GM12878 (cell line): ENCODE data around the gene CHRND. TPM values are rescaled to one million over a fixed set of nuclear protein-coding genes. Genes with fewer than 3 reads are reported as not detected.

Source experiments
- ATAC-seq: fragments of 200-7000 bp; cut with Tn5 transposase; 3 replicates; pipeline ENCODE4 v1.9.1; 2020; ENCODE audit warnings: mild to moderate bottlenecking, moderate library complexity
- BruUV-seq: library from RNA; stranded (reverse); fragments of 400-500 nt; replicated peaks from 2 replicates; lab custom pipeline; 2021; lab: Mats Ljungman, UMichigan
- CTCF ChIA-PET: fragments of 300-600 bp; sonication (Branson Sonifier 250); formaldehyde crosslinking; extraction: SDS; loops from one replicate; lab custom pipeline; 2021; ENCODE audit warnings: inconsistent platforms; lab: Yijun Ruan, JAX
- POLR2A ChIA-PET: fragments of 350-600 bp; formaldehyde crosslinking; extraction: SDS; loops from one replicate; lab custom pipeline; 2021; ENCODE audit warnings: inconsistent platforms; lab: Charles Lee
- RAD21 ChIA-PET: fragments of 300-600 bp; sonication (Branson Sonifier 250); formaldehyde crosslinking; loops from one replicate; lab custom pipeline; 2023; ENCODE audit warnings: antibody characterized with exemption; ENCODE audit not compliant: unreplicated experiment; lab: Charles Lee
- SMC1A ChIA-PET: fragments of 300-600 bp; sonication (Branson Sonifier 250); formaldehyde crosslinking; loops from one replicate; lab custom pipeline; 2023; ENCODE audit not compliant: unreplicated experiment, uncharacterized antibody; lab: Charles Lee
- DNase-seq: peaks from one replicate; pipeline ENCODE4 v3.0.0-alpha.2; 2011; ENCODE audit warnings: low read depth, low spot score
- FAIRE-seq: peaks from 3 replicates; lab custom pipeline; 2011; peaks lifted over from hg19 to GRCh38; lab: Jason Lieb, UNC
- H2AFZ ChIP-seq: 2 replicates; pipeline ENCODE4 v1.6.0; 2011; ENCODE audit warnings: low read depth, low read length, control low read depth; ENCODE audit not compliant: control insufficient read depth
- H3K27ac ChIP-seq: 2 replicates; pipeline ENCODE4 v1.5.1; 2011; ENCODE audit warnings: control low read depth; ENCODE audit not compliant: control insufficient read depth, insufficient read depth
- H3K27me3 ChIP-seq, 2 experiments: replicated peaks in 1 of 2; 2 replicates each; pipeline versions ENCODE4 v1.6.0 to v1.6.1; 2011; ENCODE audit warnings: low read length in 1 of 2; ENCODE audit not compliant: control insufficient read depth in 2 of 2, insufficient read depth in 2 of 2
- H3K36me3 ChIP-seq, 2 experiments: 2 replicates each; pipeline ENCODE4 v1.5.1; 2011; ENCODE audit warnings: low read length in 1 of 2; ENCODE audit not compliant: control insufficient read depth in 2 of 2, insufficient read depth in 2 of 2
- H3K4me1 ChIP-seq: 2 replicates; pipeline ENCODE4 v1.6.1; 2011; ENCODE audit warnings: mild to moderate bottlenecking, low read length, moderate library complexity, mixed read lengths; ENCODE audit not compliant: control insufficient read depth, insufficient read depth
- H3K4me2 ChIP-seq: 2 replicates; pipeline ENCODE4 v1.6.0; 2011; ENCODE audit warnings: control low read depth; ENCODE audit not compliant: control insufficient read depth, insufficient read depth
- H3K4me3 ChIP-seq: fragments of 200-600 bp; sonication (generic); 2 replicates; pipeline ENCODE4 v1.5.1; 2016
- H3K79me2 ChIP-seq: 2 replicates; pipeline ENCODE4 v1.6.0; 2011; ENCODE audit warnings: low read length; ENCODE audit not compliant: control insufficient read depth, insufficient read depth
- H3K9ac ChIP-seq: 2 replicates; pipeline ENCODE4 v1.8.0; 2011; ENCODE audit warnings: low read length, control low read depth, mixed read lengths; ENCODE audit not compliant: control insufficient read depth, insufficient read depth
- H3K9me3 ChIP-seq: replicated peaks from 3 replicates; pipeline ENCODE4 v1.5.1; 2011; ENCODE audit warnings: mild to moderate bottlenecking, low read length; ENCODE audit not compliant: control insufficient read depth, insufficient read depth
- H4K20me1 ChIP-seq: 2 replicates; pipeline ENCODE4 v1.6.0; 2011; ENCODE audit not compliant: control insufficient read depth, insufficient read depth
- BCL3 ChIP-seq: IDR thresholded peaks from 2 replicates; pipeline ENCODE4 v1.6.1; 2011; ENCODE audit warnings: borderline replicate concordance, low read depth, mild to moderate bottlenecking, moderate library complexity, low read length; ENCODE audit not compliant: insufficient read depth, poor library complexity, severe bottlenecking
- BHLHE40 ChIP-seq, 2 experiments: fragments of 450-650 bp in 1 of 2; IDR thresholded peaks; 2 replicates each; pipeline ENCODE4 v1.6.1; 2011 to 2017; ENCODE audit warnings: low read depth in 2 of 2, borderline replicate concordance in 1 of 2, improper control_type of control experiment in 1 of 2, low read length in 1 of 2, mild to moderate bottlenecking in 1 of 2
- CEBPZ ChIP-seq: fragments of 150-350 bp; IDR thresholded peaks from 2 replicates; pipeline ENCODE4 v1.6.1; 2016; ENCODE audit warnings: low read depth, low read length
- EED ChIP-seq: sonication (generic); IDR thresholded peaks from 2 replicates; pipeline ENCODE4 v1.6.1; 2016; ENCODE audit warnings: antibody characterized with exemption, low read depth
- GABPA ChIP-seq: IDR thresholded peaks from 2 replicates; pipeline ENCODE4 v1.6.1; 2014; ENCODE audit warnings: antibody characterized with exemption, low read depth, mild to moderate bottlenecking, inconsistent platforms
- IKZF1 ChIP-seq: fragments of 450-650 bp; conservative IDR thresholded peaks from 2 replicates; pipeline ENCODE4 v1.6.1; 2017; ENCODE audit warnings: antibody characterized with exemption, mild to moderate bottlenecking
- NFIC ChIP-seq: IDR thresholded peaks from 2 replicates; pipeline ENCODE4 v1.6.1; 2012; ENCODE audit warnings: low read depth, mild to moderate bottlenecking, inconsistent platforms, low read length, moderate library complexity
- NKRF ChIP-seq: fragments of 450-650 bp; conservative IDR thresholded peaks from 2 replicates; pipeline ENCODE4 v1.6.1; 2017; ENCODE audit warnings: mild to moderate bottlenecking, moderate library complexity
- RFX5 ChIP-seq: IDR thresholded peaks from 2 replicates; pipeline ENCODE4 v1.6.1; 2011; ENCODE audit warnings: low read depth, low read length, improper control_type of control experiment
- TBL1XR1 ChIP-seq: IDR thresholded peaks from 2 replicates; pipeline ENCODE4 v1.6.1; 2012; ENCODE audit warnings: low read depth, low read length, improper control_type of control experiment
- WGBS: methylation state at CpG from one replicate; pipeline ENCODE4 v1.1.6; 2016; ENCODE audit warnings: low lambda C conversion rate; ENCODE audit not compliant: insufficient replicate concordance, insufficient coverage; ENCODE audit errors: missing lambda C conversion rate; 5-methylcytosine and 5-hydroxymethylcytosine counted together
- in situ Hi-C: fragments of 300-500 bp; cut with MboI; formaldehyde crosslinking; loops from 9 replicates; pipeline ENCODE4 v1.14.3; 2018; ENCODE audit warnings: mixed read lengths
- intact Hi-C: fragments of 100-400 bp; cut with micrococcal nuclease; formaldehyde crosslinking; loops from one replicate; pipeline ENCODE4 v1.14.2; 2022; ENCODE audit not compliant: unreplicated experiment
- polyA plus RNA-seq, 11 experiments: library from polyadenylated mRNA; depleted of rRNA in 4 of 11; unstranded in 6 of 11; stranded (reverse) in 5 of 11; fragments of >200 nt; fragmentation: Nextera tagmentation in 4 of 11; fragmentation: Illumina TruSeq in 1 of 11; extraction: Ambion mirVana in 4 of 11; extraction: Trizol in 1 of 11; gene quantifications; 1 replicate in 1 of 11; 2 replicates in 10 of 11; pipeline versions ENCODE4 v1.2.1 to v1.2.3, GENCODE V29; 2011 to 2016; ENCODE audit warnings: inconsistent platforms in 2 of 11, missing spikeins in 2 of 11, low read depth in 1 of 11
- total RNA-seq, 4 experiments: library from RNA; depleted of rRNA in 3 of 4; stranded (reverse); fragments of >200 nt in 3 of 4; fragmentation: Illumina TruSeq in 1 of 4; extraction: Trizol in 1 of 4; gene quantifications; 2 replicates each; pipeline versions ENCODE4 v1.2.1 to v1.2.3, GENCODE V29; 2013 to 2021

The CHRND gene
- total and polyA plus RNA-seq, 10 of the 15 experiments (the other 5 are each of a cell fraction or from before 2014, with no cell fraction given): not detected

GRCh38 chr2:232495292-232495691 lies 30.7 kb upstream of the CHRND start (continued):
- TF ChIP-seq BHLHE40 (IDR thresholded peaks at IDR 0.05; ENCODE audit: borderline replicate concordance in 1 of 2, low read depth in 2 of 2, low read length in 1 of 2) (no peak), BCL3 (no peak), RFX5 (no peak), EED (no peak), NFIC (no peak), IKZF1 (no peak), NKRF (no peak), TBL1XR1 (no peak)

- H2AFZ ChIP-seq: no peak overlapping the region
- H4K20me1 ChIP-seq: no peaks in the 10 kb centered on the region
- ChIA-PET POLR2A (no interaction called here), SMC1A (no interaction called here)
- BruUV-seq: no TSS peak
- FAIRE-seq: no peak
- intact Hi-C loops: no loop called here
- H3K4me1 ChIP-seq: no peaks in the 10 kb centered on the region
- no peak overlapping the region for H3K4me2 ChIP-seq
- no peaks in the 10 kb centered on the region for H3K9me3 ChIP-seq
- 25% methylated on average over 20 of the region's 20 CpGs for WGBS
- no peaks in the 10 kb centered on the region for H3K36me3 ChIP-seq
- ATAC-seq: no peak
- no peak for TF ChIP-seq CEBPZ
- 0 out of 4 replicates have a peak, but pooled peaks of 1 of the 2 experiments have one; percentile 11 for TF ChIP-seq BHLHE40 (IDR thresholded peaks at IDR 0.05; ENCODE audit: borderline replicate concordance in 1 of 2, low read depth in 2 of 2, low read length in 1 of 2)
- no peak for TF ChIP-seq GABPA
- TF ChIP-seq, all 136 proteins: peak for 1
- ChIA-PET RAD21 (no interaction called here), CTCF (no interaction called here)
- Histone ChIP-seq H3K27me3 (peaks cover 0 to 6% of the 10 kb centered on the region in 2 experiments; a peak in 3 of 4 replicates), H3K27ac (no peak overlapping the region), H3K9ac (no peak overlapping the region), H3K4me3 (no peak overlapping the region), H3K79me2 (no peaks in the 10 kb centered on the region)
- in situ Hi-C loops: no loop called here
- no peak for DNase-seq
Measured at GRCh38 chr2:232496501-232497270, 29.3 kb upstream of the CHRND start.
